HepG2 (cell line): ENCODE data around the gene CXXC5. TPM values are rescaled to one million over a fixed set of nuclear protein-coding genes. Genes with fewer than 3 reads are reported as not detected.

Source experiments
- ARID2 ChIP-seq: sonication (generic); formaldehyde crosslinking; IDR thresholded peaks from 2 replicates; pipeline ENCODE4 v1.8.1; 2022; ENCODE audit warnings: mild to moderate bottlenecking, missing genetic modification reagents, borderline replicate concordance
- CBX5 ChIP-seq: sonication (generic); formaldehyde crosslinking; IDR thresholded peaks from 2 replicates; pipeline ENCODE4 v1.4.0; 2020; ENCODE audit warnings: missing genetic modification reagents, borderline replicate concordance
- FOXA1 ChIP-seq, 2 experiments: fragments of 450-650 bp in 1 of 2; sonication (generic) in 1 of 2; formaldehyde crosslinking in 1 of 2; IDR thresholded peaks; 2 replicates each; pipeline versions ENCODE4 v1.4.0 to v1.6.1; 2016 to 2020; ENCODE audit warnings: missing genetic modification reagents in 1 of 2
- GATAD1 ChIP-seq: IDR thresholded peaks from 2 replicates; pipeline ENCODE4 v1.6.1; 2016; ENCODE audit warnings: missing genetic modification reagents, missing compliant biosample characterization
- IRF2 ChIP-seq: IDR thresholded peaks from 2 replicates; pipeline ENCODE4 v1.6.1; 2018; ENCODE audit warnings: missing genetic modification reagents, missing compliant biosample characterization
- MTA1 ChIP-seq: sonication (generic); formaldehyde crosslinking; IDR thresholded peaks from 2 replicates; pipeline ENCODE4 v1.4.0; 2020; ENCODE audit warnings: missing genetic modification reagents, mild to moderate bottlenecking, borderline replicate concordance
- ZMAT3 ChIP-seq: sonication (generic); formaldehyde crosslinking; conservative IDR thresholded peaks from 2 replicates; pipeline ENCODE4 v1.7.0; 2021; ENCODE audit warnings: missing genetic modification reagents
- ZNF160 ChIP-seq: sonication (generic); formaldehyde crosslinking; IDR thresholded peaks from 2 replicates; pipeline ENCODE4 v1.8.0; 2022; ENCODE audit warnings: mild to moderate bottlenecking, inconsistent platforms, missing genetic modification reagents
- ZNF274 ChIP-seq: sonication (generic); formaldehyde crosslinking; IDR thresholded peaks from 2 replicates; pipeline ENCODE4 v1.5.1; 2020; ENCODE audit warnings: mild to moderate bottlenecking, missing genetic modification reagents
- ZNF331 ChIP-seq: sonication (generic); formaldehyde crosslinking; IDR thresholded peaks from 2 replicates; pipeline ENCODE4 v1.4.0; 2020; ENCODE audit warnings: missing genetic modification reagents
- ZNF629 ChIP-seq: sonication (generic); formaldehyde crosslinking; conservative IDR thresholded peaks from 2 replicates; pipeline ENCODE4 v1.5.0; 2020; ENCODE audit warnings: missing genetic modification reagents
- ZNF83 ChIP-seq: sonication (generic); formaldehyde crosslinking; IDR thresholded peaks from 2 replicates; pipeline ENCODE4 v1.4.0; 2020; ENCODE audit warnings: missing genetic modification reagents, mild to moderate bottlenecking, borderline replicate concordance
- polyA plus RNA-seq, 8 experiments: library from polyadenylated mRNA; depleted of rRNA in 3 of 8; stranded (reverse) in 7 of 8; unstranded in 1 of 8; fragments of >200 nt; fragmentation: Illumina TruSeq in 4 of 8; extraction: Trizol in 4 of 8; gene quantifications; 2 replicates each; pipeline versions ENCODE4 v1.2.1 to v1.2.3, GENCODE V29; 2011 to 2016; ENCODE audit warnings: low read depth in 4 of 8, missing spikeins in 1 of 8, mixed read lengths in 1 of 8; ENCODE audit not compliant: insufficient read depth in 1 of 8
- total RNA-seq, 5 experiments: library from RNA; depleted of rRNA; stranded (reverse); fragments of >200 nt; fragmentation: Illumina TruSeq; extraction: Trizol; gene quantifications; 2 replicates each; pipeline ENCODE4 v1.2.3, GENCODE V29; 2016; ENCODE audit warnings: low read depth in 1 of 5
- TF ChIP-seq, protein P1 (sequence below): sonication (generic); formaldehyde crosslinking; IDR thresholded peaks from 2 replicates; pipeline ENCODE4 v1.5.0; 2020; ENCODE audit warnings: mild to moderate bottlenecking, missing genetic modification reagents
- TF ChIP-seq, protein P2 (sequence below), 2 experiments: sonication (generic) in 1 of 2; formaldehyde crosslinking in 1 of 2; IDR thresholded peaks; 2 replicates each; pipeline versions ENCODE4 v1.4.0 to v1.6.1; 2018 to 2020; ENCODE audit warnings: missing genetic modification reagents in 2 of 2, borderline replicate concordance in 1 of 2, low read depth in 1 of 2, mild to moderate bottlenecking in 1 of 2, missing biosample characterization in 1 of 2
- TF ChIP-seq, protein P3 (sequence below): sonication (generic); formaldehyde crosslinking; IDR thresholded peaks from 2 replicates; pipeline ENCODE4 v1.9.0; 2021; ENCODE audit warnings: missing genetic modification reagents, mild to moderate bottlenecking, borderline replicate concordance
- TF ChIP-seq, protein P4 (sequence below), 2 experiments: sonication (generic) in 1 of 2; formaldehyde crosslinking in 1 of 2; IDR thresholded peaks; 2 replicates each; pipeline versions ENCODE4 v1.6.1 to v1.9.0; 2014 to 2022; ENCODE audit warnings: antibody characterized with exemption in 1 of 2, borderline replicate concordance in 1 of 2, inconsistent platforms in 1 of 2, low read depth in 1 of 2, missing genetic modification reagents in 1 of 2

The CXXC5 gene
- total and polyA plus RNA-seq, 2 of the 13 experiments (the other 11 are each of a cell fraction or from before 2014, with no cell fraction given) = 32.3 to 33.0 TPM

DNA sequence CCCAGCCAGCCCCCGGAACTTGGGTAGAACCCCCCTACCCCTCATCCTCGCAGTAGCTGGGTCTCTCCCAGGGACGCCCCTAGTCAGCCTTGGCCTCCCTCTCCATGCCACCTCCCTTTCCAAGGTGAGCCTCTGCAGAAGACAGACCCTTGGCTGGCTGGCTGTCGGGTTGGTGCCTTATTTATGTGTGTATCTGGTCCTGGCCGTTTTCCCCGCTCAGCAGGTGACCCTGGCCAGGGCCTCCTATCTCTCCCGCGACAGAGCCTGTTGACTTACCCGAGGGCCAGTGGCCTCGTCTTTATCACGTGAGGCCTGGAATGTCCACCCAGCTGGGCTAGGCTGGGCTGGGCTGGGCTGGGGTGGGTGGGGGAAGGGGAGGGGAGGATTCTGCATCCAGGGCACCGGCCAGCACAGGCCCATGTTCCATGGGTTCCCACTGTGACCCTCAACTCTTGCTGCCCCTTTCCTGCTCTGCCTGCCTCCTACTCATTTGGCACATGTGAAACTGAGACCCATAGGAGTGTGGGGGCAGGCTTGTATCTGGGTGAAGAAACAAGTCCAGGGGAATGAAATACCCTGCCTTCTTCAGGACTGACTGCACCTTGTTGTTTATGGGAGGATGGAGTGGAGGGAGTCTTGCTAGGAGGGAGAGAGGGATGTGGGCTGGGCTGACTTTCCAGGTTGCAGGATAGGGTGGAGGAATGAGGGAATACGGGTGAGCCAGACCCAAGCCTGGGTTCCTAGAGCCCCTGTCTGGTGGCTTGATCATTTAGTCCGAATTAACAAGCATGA, 3.1 kb downstream of the CXXC5 start (continued):
- TF ChIP-seq, protein P1, sequence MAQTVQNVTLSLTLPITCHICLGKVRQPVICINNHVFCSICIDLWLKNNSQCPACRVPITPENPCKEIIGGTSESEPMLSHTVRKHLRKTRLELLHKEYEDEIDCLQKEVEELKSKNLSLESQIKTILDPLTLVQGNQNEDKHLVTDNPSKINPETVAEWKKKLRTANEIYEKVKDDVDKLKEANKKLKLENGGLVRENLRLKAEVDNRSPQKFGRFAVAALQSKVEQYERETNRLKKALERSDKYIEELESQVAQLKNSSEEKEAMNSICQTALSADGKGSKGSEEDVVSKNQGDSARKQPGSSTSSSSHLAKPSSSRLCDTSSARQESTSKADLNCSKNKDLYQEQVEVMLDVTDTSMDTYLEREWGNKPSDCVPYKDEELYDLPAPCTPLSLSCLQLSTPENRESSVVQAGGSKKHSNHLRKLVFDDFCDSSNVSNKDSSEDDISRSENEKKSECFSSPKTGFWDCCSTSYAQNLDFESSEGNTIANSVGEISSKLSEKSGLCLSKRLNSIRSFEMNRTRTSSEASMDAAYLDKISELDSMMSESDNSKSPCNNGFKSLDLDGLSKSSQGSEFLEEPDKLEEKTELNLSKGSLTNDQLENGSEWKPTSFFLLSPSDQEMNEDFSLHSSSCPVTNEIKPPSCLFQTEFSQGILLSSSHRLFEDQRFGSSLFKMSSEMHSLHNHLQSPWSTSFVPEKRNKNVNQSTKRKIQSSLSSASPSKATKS (CRISPR knock-in tag) = no peak
- no peak for TF ChIP-seq ZNF629 (CRISPR knock-in tag)
- TF ChIP-seq, protein P2, sequence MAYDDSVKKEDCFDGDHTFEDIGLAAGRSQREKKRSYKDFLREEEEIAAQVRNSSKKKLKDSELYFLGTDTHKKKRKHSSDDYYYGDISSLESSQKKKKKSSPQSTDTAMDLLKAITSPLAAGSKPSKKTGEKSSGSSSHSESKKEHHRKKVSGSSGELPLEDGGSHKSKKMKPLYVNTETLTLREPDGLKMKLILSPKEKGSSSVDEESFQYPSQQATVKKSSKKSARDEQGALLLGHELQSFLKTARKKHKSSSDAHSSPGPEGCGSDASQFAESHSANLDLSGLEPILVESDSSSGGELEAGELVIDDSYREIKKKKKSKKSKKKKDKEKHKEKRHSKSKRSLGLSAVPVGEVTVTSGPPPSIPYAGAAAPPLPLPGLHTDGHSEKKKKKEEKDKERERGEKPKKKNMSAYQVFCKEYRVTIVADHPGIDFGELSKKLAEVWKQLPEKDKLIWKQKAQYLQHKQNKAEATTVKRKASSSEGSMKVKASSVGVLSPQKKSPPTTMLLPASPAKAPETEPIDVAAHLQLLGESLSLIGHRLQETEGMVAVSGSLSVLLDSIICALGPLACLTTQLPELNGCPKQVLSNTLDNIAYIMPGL (CRISPR knock-in tag; IDR thresholded peaks at IDR 0.05; ENCODE audit: borderline replicate concordance in 1 of 2, low read depth in 1 of 2) = no peak; a peak in 1 of 4 replicates
- TF ChIP-seq, protein P3, sequence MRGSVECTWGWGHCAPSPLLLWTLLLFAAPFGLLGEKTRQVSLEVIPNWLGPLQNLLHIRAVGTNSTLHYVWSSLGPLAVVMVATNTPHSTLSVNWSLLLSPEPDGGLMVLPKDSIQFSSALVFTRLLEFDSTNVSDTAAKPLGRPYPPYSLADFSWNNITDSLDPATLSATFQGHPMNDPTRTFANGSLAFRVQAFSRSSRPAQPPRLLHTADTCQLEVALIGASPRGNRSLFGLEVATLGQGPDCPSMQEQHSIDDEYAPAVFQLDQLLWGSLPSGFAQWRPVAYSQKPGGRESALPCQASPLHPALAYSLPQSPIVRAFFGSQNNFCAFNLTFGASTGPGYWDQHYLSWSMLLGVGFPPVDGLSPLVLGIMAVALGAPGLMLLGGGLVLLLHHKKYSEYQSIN (CRISPR knock-in tag) = no peak
- TF ChIP-seq IRF2 = peak; percentile 57
- TF ChIP-seq, protein P4, sequence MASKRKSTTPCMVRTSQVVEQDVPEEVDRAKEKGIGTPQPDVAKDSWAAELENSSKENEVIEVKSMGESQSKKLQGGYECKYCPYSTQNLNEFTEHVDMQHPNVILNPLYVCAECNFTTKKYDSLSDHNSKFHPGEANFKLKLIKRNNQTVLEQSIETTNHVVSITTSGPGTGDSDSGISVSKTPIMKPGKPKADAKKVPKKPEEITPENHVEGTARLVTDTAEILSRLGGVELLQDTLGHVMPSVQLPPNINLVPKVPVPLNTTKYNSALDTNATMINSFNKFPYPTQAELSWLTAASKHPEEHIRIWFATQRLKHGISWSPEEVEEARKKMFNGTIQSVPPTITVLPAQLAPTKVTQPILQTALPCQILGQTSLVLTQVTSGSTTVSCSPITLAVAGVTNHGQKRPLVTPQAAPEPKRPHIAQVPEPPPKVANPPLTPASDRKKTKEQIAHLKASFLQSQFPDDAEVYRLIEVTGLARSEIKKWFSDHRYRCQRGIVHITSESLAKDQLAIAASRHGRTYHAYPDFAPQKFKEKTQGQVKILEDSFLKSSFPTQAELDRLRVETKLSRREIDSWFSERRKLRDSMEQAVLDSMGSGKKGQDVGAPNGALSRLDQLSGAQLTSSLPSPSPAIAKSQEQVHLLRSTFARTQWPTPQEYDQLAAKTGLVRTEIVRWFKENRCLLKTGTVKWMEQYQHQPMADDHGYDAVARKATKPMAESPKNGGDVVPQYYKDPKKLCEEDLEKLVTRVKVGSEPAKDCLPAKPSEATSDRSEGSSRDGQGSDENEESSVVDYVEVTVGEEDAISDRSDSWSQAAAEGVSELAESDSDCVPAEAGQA (IDR thresholded peaks at IDR 0.05; ENCODE audit: low read depth) = no peak
- TF ChIP-seq, protein P4 (CRISPR knock-in tag; IDR thresholded peaks at IDR 0.05; ENCODE audit: borderline replicate concordance) = no peak
- no peak for TF ChIP-seq ZNF274
- no peak for TF ChIP-seq ARID2 (CRISPR knock-in tag)
- no peak for TF ChIP-seq CBX5 (CRISPR knock-in tag)
- TF ChIP-seq ZNF160 (CRISPR knock-in tag) = no peak
- TF ChIP-seq GATAD1 (CRISPR knock-in tag) = peak; percentile 35
- no peak for TF ChIP-seq ZNF83 (CRISPR knock-in tag)
- no peak for TF ChIP-seq FOXA1 (IDR thresholded peaks at IDR 0.05)
- TF ChIP-seq FOXA1 (CRISPR knock-in tag; IDR thresholded peaks at IDR 0.05) = peak; percentile 95
- TF ChIP-seq ZMAT3 (CRISPR knock-in tag) = peak; percentile 41; the same call in 1 of the 2 replicates
- peak; percentile 11; the same call in 1 of the 2 replicates for TF ChIP-seq MTA1 (CRISPR knock-in tag)
- TF ChIP-seq ZNF331 (CRISPR knock-in tag) = peak; percentile 57; the same call in 1 of the 2 replicates
